HEK293T (cell line): Measurements from ENCODE around the gene ADIRF.
"Not testable (repeated sequence)": the region's sequence is repeated elsewhere in the genome, so short reads cannot be mapped to it uniquely, and the experiment has no call there.

Experiments used
- ARNT ChIP-seq: fragments of 450-650 bp; IDR thresholded peaks from 2 replicates; pipeline ENCODE4 v1.6.1; 2017; ENCODE audit warnings: mild to moderate bottlenecking
- BHLHE40 ChIP-seq: fragments of 450-650 bp; IDR thresholded peaks from 2 replicates; pipeline ENCODE4 v1.6.1; 2016; ENCODE audit warnings: mild to moderate bottlenecking, moderate library complexity, borderline replicate concordance
- ELF4 ChIP-seq: fragments of 450-650 bp; IDR thresholded peaks from 2 replicates; pipeline ENCODE4 v1.6.1; 2017; ENCODE audit warnings: antibody characterized with exemption
- FOXA1 ChIP-seq: fragments of 450-650 bp; IDR thresholded peaks from 2 replicates; pipeline ENCODE4 v1.6.1; 2016; ENCODE audit warnings: mild to moderate bottlenecking
- FOXK2 ChIP-seq: fragments of 450-650 bp; IDR thresholded peaks from 2 replicates; pipeline ENCODE4 v1.6.1; 2016; ENCODE audit warnings: mild to moderate bottlenecking
- FOXM1 ChIP-seq: fragments of 450-650 bp; IDR thresholded peaks from 2 replicates; pipeline ENCODE4 v1.6.1; 2017; ENCODE audit warnings: mild to moderate bottlenecking, borderline replicate concordance
- HDGF ChIP-seq: fragments of 450-650 bp; IDR thresholded peaks from 2 replicates; pipeline ENCODE4 v1.6.1; 2017; ENCODE audit warnings: antibody characterized with exemption, borderline replicate concordance
- LEF1 ChIP-seq: fragments of 450-650 bp; IDR thresholded peaks from 2 replicates; pipeline ENCODE4 v1.6.1; 2017; ENCODE audit warnings: mild to moderate bottlenecking, borderline replicate concordance
- NFRKB ChIP-seq: fragments of 450-650 bp; IDR thresholded peaks from 2 replicates; pipeline ENCODE4 v1.6.1; 2016; ENCODE audit warnings: mild to moderate bottlenecking, moderate library complexity
- SP1 ChIP-seq: fragments of 450-650 bp; IDR thresholded peaks from 2 replicates; pipeline ENCODE4 v1.6.1; 2017
- SUZ12 ChIP-seq: fragments of 450-650 bp; IDR thresholded peaks from 2 replicates; pipeline ENCODE4 v1.6.1; 2016; ENCODE audit warnings: mild to moderate bottlenecking
- TARDBP ChIP-seq: fragments of 450-650 bp; IDR thresholded peaks from 2 replicates; pipeline ENCODE4 v1.6.1; 2016
- ZNF384 ChIP-seq: fragments of 450-650 bp; IDR thresholded peaks from 2 replicates; pipeline ENCODE4 v1.6.1; 2016
- TF ChIP-seq, protein P1 (sequence below): fragments of 450-650 bp; IDR thresholded peaks from 2 replicates; pipeline ENCODE4 v1.6.1; 2016

- not testable (repeated sequence) for TF ChIP-seq HDGF, SUZ12, TARDBP, ELF4, SP1, FOXA1, BHLHE40, NFRKB, LEF1, FOXK2, ZNF384, FOXM1, ARNT
- TF ChIP-seq, protein P1, sequence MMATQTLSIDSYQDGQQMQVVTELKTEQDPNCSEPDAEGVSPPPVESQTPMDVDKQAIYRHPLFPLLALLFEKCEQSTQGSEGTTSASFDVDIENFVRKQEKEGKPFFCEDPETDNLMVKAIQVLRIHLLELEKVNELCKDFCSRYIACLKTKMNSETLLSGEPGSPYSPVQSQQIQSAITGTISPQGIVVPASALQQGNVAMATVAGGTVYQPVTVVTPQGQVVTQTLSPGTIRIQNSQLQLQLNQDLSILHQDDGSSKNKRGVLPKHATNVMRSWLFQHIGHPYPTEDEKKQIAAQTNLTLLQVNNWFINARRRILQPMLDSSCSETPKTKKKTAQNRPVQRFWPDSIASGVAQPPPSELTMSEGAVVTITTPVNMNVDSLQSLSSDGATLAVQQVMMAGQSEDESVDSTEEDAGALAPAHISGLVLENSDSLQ: not testable (repeated sequence)
These were observed 38.8 kb downstream of the ADIRF start for GRCh38 chr10:87007124-87007523.
